ENCODE results near the gene TEP1.

TEP1 gene

DNA sequence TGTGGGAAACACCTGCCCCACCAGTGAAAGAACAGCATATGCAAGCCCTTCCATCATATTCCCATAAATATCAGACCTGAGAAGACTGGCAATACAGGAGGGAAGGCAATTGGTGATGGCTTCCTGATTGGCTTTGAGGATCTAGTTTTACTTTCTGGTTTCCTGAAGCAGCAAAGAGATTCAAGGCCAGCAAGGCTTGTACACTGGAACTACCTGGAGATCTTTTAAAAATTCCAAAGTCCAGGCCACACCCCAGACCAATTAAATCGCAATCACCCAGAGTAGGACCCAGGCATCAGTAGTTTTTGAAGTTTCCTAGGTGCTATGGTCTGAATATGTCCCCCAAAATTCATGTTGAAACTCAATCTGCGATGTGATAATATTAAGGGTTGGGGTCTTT lies 2.9 kb upstream of the TEP1 start:
- no peak for DNase-seq (ENCODE audit: low read depth in 1 of 2, low spot score in 1 of 2)
- Histone ChIP-seq H3K4me3 (replicated peaks; ENCODE audit: insufficient read depth, low read length) (no peak overlapping the region), H3K27me3 (ENCODE audit: insufficient read depth, poor library complexity, severe bottlenecking) (no peaks in the 10 kb centered on the region), H3K27ac (replicated peaks) (peak overlapping the region; percentile 11; the same call in 1 of the 2 replicates)
- TF ChIP-seq, protein P1, sequence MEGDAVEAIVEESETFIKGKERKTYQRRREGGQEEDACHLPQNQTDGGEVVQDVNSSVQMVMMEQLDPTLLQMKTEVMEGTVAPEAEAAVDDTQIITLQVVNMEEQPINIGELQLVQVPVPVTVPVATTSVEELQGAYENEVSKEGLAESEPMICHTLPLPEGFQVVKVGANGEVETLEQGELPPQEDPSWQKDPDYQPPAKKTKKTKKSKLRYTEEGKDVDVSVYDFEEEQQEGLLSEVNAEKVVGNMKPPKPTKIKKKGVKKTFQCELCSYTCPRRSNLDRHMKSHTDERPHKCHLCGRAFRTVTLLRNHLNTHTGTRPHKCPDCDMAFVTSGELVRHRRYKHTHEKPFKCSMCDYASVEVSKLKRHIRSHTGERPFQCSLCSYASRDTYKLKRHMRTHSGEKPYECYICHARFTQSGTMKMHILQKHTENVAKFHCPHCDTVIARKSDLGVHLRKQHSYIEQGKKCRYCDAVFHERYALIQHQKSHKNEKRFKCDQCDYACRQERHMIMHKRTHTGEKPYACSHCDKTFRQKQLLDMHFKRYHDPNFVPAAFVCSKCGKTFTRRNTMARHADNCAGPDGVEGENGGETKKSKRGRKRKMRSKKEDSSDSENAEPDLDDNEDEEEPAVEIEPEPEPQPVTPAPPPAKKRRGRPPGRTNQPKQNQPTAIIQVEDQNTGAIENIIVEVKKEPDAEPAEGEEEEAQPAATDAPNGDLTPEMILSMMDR (IDR thresholded peaks at IDR 0.05; ENCODE audit: insufficient read depth, low read length), result no peak
- TF ChIP-seq, protein P2, sequence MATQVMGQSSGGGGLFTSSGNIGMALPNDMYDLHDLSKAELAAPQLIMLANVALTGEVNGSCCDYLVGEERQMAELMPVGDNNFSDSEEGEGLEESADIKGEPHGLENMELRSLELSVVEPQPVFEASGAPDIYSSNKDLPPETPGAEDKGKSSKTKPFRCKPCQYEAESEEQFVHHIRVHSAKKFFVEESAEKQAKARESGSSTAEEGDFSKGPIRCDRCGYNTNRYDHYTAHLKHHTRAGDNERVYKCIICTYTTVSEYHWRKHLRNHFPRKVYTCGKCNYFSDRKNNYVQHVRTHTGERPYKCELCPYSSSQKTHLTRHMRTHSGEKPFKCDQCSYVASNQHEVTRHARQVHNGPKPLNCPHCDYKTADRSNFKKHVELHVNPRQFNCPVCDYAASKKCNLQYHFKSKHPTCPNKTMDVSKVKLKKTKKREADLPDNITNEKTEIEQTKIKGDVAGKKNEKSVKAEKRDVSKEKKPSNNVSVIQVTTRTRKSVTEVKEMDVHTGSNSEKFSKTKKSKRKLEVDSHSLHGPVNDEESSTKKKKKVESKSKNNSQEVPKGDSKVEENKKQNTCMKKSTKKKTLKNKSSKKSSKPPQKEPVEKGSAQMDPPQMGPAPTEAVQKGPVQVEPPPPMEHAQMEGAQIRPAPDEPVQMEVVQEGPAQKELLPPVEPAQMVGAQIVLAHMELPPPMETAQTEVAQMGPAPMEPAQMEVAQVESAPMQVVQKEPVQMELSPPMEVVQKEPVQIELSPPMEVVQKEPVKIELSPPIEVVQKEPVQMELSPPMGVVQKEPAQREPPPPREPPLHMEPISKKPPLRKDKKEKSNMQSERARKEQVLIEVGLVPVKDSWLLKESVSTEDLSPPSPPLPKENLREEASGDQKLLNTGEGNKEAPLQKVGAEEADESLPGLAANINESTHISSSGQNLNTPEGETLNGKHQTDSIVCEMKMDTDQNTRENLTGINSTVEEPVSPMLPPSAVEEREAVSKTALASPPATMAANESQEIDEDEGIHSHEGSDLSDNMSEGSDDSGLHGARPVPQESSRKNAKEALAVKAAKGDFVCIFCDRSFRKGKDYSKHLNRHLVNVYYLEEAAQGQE (IDR thresholded peaks at IDR 0.05; ENCODE audit: insufficient replicate concordance, low read depth), result no peak
- TF ChIP-seq SPI1 (IDR thresholded peaks at IDR 0.05; ENCODE audit: borderline replicate concordance, low read depth) (no peak), GABPA (IDR thresholded peaks at IDR 0.05; ENCODE audit: low read depth) (no peak), POLR2AphosphoS5 (IDR thresholded peaks at IDR 0.05; ENCODE audit: low read depth) (no peak)

DNA sequence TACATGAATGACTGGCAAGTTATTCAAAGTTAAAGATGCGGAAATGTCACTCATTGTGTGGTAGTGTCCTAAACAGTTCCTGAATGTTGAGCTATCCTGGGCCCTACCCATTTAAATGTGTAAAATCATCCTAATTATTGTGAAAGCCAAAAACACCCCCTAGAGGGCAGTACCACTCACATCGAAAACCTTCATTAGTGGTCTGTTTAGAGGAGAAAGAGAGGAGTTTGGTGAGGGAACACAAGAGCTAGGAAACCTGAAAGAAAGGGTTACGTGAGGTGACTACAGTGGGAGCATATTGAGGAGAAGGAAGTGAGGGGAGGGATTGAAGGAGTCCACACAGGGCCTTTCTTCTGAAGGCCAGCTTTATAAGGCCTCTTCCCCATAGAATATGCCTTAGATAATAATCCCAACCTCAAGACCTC lies 2.5 kb upstream of the TEP1 start:
- DNase-seq (ENCODE audit: low read depth in 1 of 2, low spot score in 1 of 2), result peak; percentile 46 to 70
- Histone ChIP-seq H3K4me3 (replicated peaks; ENCODE audit: insufficient read depth, low read length) (no peak overlapping the region), H3K27ac (replicated peaks) (peak overlapping the region; percentile 11; the same call in 1 of the 2 replicates), H3K27me3 (ENCODE audit: insufficient read depth, poor library complexity, severe bottlenecking) (no peaks in the 10 kb centered on the region)
- TF ChIP-seq, protein P2 (IDR thresholded peaks at IDR 0.05; ENCODE audit: insufficient replicate concordance, low read depth), result no peak
- TF ChIP-seq, protein P1 (IDR thresholded peaks at IDR 0.05; ENCODE audit: insufficient read depth, low read length), result peak; percentile 42

DNA sequence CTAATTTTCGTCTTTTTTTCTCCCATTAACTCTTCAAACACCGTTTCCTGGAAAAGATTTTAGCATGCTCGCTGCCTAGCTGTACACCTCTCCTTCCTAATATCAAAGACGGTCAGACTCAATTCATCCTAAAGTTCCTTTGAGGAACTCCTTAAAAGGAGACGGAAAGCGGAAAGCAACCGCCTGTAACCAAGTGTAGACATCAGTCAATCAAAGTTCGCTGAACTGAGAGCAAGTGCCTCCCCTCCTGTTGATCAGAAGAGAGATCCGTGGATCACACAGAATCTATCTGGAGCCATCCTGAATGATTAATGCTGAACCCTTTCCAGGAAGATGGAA lies 412 bp upstream of the TEP1 start:
- peak overlapping the region; percentile 64 for H3K27ac ChIP-seq (replicated peaks)
- TF ChIP-seq GABPA (IDR thresholded peaks at IDR 0.05; ENCODE audit: low read depth) (no peak), POLR2AphosphoS5 (IDR thresholded peaks at IDR 0.05; ENCODE audit: low read depth) (no peak), SPI1 (IDR thresholded peaks at IDR 0.05; ENCODE audit: borderline replicate concordance, low read depth) (no peak)
- TF ChIP-seq, protein P1 (IDR thresholded peaks at IDR 0.05; ENCODE audit: insufficient read depth, low read length), result no peak
- TF ChIP-seq, protein P2 (IDR thresholded peaks at IDR 0.05; ENCODE audit: insufficient replicate concordance, low read depth), result no peak
- peak in 1 of 2 experiments; percentile 27 for DNase-seq (ENCODE audit: low read depth in 1 of 2, low spot score in 1 of 2)
- H3K4me3 ChIP-seq (replicated peaks; ENCODE audit: insufficient read depth, low read length), result peak overlapping the region; percentile 91
- H3K27me3 ChIP-seq (ENCODE audit: insufficient read depth, poor library complexity, severe bottlenecking), result no peaks in the 10 kb centered on the region

Measured in HL-60 (cell line).